Fibroblast of mammary gland (primary cell): ENCODE results near the gene BCAR3.

Source experiments
- DNase-seq: peaks from one replicate; pipeline ENCODE4 v3.0.0-alpha.2; 2010; ENCODE audit warnings: low read depth
- H3K4me3 ChIP-seq: 2 replicates; pipeline ENCODE4 v1.5.1; 2011; ENCODE audit warnings: low read depth, mild to moderate bottlenecking, low read length, moderate library complexity; ENCODE audit not compliant: control insufficient read depth
- CTCF ChIP-seq: conservative IDR thresholded peaks from 2 replicates; pipeline ENCODE4 v1.5.1; 2011; ENCODE audit warnings: low read depth, low read length, inconsistent platforms; ENCODE audit not compliant: control insufficient read depth, insufficient read depth

The BCAR3 gene

GRCh38 chr1:93584261-93585003 lies 97.2 kb downstream of the BCAR3 start:
- no peak overlapping the region for H3K4me3 ChIP-seq
- no peak for TF ChIP-seq CTCF

DNA sequence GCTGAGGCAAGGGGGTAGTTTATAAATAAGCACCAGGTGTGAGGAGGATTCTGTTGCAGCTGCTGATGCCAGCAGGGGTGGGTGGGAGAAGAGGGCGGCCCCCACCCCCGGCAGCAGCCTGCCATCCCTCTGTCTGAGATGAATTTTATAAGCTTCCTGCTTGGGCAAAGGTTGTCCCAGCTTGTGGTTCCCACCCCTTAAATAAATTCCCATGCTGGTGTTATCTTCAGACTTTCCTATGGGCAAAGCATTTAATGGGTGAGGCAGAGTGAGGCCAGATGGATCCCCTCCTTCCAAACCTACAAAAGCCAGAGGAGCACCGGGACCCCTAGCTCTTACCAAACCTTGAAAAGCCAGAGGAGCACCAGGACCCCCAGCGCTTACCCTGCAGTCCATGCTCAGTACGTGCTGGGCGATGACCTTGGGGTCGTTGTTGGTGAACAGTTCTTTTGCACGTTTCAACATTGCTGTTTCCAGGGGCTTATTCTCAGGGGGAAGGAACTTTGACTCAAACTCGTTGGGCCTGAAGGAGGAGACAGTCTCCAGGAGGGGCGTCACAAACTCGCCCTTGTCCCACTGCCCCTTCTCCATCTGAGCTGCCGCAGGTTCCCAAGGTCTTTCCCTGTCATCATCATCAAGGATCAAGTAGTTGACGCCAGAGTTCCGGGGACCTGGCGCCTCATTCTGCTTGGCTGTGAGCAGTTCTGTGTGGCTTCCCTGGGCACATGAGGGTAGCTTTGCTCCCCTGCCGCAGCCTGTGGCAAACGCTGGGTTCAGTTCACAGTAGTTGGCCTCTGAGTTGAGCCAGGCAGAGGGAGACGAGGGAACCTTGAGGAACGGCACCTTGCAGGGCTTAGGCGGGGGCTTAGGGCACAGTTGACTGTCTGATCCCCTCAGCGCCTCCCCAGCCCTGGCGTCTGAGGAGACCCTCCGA lies 99.5 kb downstream of the BCAR3 start:
- no peak overlapping the region for H3K4me3 ChIP-seq
- DNase-seq: no peak
- TF ChIP-seq CTCF: no peak

More at GRCh38 chr1:93584261-93585003, 97.2 kb downstream of the BCAR3 start:
- peak; percentile 87 for DNase-seq

DNA sequence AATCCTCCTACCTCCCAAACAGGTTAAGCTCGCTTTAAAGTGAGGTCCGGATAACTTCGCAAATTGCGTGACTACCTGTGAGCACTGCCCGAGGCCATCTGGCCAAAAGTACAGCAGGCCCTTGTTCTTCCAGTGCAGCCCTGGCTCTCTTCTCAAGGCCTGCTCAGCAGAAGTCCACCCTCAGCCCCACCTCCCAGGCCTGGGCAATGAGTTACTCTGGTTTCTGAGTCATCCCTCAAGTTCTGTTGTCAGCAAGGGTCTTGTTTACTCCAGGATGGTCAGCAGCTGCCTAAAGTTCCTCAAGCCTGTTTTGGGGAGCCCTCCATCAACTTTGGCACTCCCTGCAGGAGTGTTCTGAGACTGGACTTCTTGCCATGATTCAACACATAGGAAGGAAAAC lies 101.7 kb downstream of the BCAR3 start:
- no peak for TF ChIP-seq CTCF
- DNase-seq: peak; percentile 98
- H3K4me3 ChIP-seq: no peak overlapping the region

- no peak overlapping the region for H3K4me3 ChIP-seq
- DNase-seq: no peak
- TF ChIP-seq CTCF: no peak
These were observed 102.5 kb downstream of the BCAR3 start for GRCh38 chr1:93578911-93579825.

- H3K4me3 ChIP-seq: no peak overlapping the region
- no peak for TF ChIP-seq CTCF
- no peak for DNase-seq
These were observed 103.2 kb downstream of the BCAR3 start for GRCh38 chr1:93578433-93578830.

DNA sequence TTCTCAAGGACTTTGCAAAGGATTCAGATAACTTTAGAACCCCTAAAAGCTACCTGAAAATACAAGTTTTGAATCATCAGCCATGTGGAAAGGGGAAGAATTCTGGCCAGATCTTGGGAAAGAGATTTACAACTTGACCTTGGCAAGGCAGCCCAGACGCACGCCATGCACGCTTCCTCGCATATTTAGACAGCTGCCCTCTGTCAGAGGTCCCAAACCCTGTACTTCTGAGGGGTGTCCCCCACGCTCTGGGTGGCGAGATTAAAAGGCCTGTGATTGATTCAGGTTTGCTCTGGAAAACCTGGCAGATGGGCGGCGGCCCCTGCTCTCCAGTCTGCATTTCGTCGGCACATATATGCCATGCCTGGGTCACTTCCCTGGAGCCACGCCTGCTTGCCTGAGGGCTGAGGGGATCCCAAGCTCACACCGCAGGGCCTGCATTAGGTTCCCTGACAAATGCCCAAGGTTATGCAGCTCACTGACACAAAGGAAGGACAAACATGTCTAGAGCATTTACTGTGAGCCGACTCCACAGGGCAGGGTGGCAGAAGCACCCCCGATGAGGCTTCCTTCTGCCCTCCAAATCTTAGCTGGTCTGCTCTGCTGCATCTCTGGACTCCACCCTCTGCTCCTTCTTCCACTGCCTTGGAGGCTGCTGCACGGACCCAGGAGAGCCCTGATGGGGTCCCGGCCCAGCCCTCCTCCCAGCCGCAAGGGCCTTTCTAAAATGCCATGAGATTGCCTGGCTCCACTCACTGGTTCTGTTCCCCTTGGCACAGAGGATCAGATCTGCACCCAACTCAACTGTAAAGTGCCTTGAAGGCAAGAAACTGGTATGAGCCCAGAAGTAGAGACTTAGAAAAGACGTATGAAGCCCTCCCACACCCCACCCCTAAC lies 103.9 kb downstream of the BCAR3 start:
- DNase-seq: no peak
- no peak overlapping the region for H3K4me3 ChIP-seq
- TF ChIP-seq CTCF: no peak
